H1 (cell line): ENCODE measurements around the gene CCDC137.

Source experiments
- ASH2L ChIP-seq: fragments of 200-600, 300-600 bp; sonication (generic); IDR thresholded peaks from one replicate; pipeline ENCODE4 v1.7.1; 2017; ENCODE audit warnings: low read length
- ATF2 ChIP-seq: IDR thresholded peaks from 2 replicates; pipeline ENCODE4 v1.6.1; 2012; ENCODE audit warnings: low read length, inconsistent platforms
- HDAC6 ChIP-seq: IDR thresholded peaks from one replicate; pipeline ENCODE4 v1.7.1; 2012; ENCODE audit warnings: low read depth, mild to moderate bottlenecking, inconsistent platforms, low read length, moderate library complexity
- JUND ChIP-seq: IDR thresholded peaks from 2 replicates; pipeline ENCODE4 v1.6.1; 2011; ENCODE audit warnings: mild to moderate bottlenecking, improper control_type of control experiment, low read length
- POLR2A ChIP-seq, 2 experiments: IDR thresholded peaks; 1 replicate in 1 of 2; 2 replicates in 1 of 2; pipeline ENCODE4 v1.6.1; 2011; ENCODE audit warnings: low read depth in 2 of 2, low read length in 2 of 2, mild to moderate bottlenecking in 2 of 2; ENCODE audit errors: control extremely low read depth in 1 of 2
- POLR2AphosphoS5 ChIP-seq: IDR thresholded peaks from 2 replicates; pipeline ENCODE4 v1.6.1; 2011; ENCODE audit warnings: low read depth, low read length
- RBBP5 ChIP-seq: IDR thresholded peaks from 2 replicates; pipeline ENCODE4 v1.7.1; 2012; ENCODE audit warnings: low read depth, mild to moderate bottlenecking, inconsistent platforms, low read length, moderate library complexity, borderline replicate concordance
- RFX5 ChIP-seq: IDR thresholded peaks from 2 replicates; pipeline ENCODE4 v1.6.1; 2011; ENCODE audit warnings: low read depth, low read length, improper control_type of control experiment, borderline replicate concordance
- TEAD4 ChIP-seq: IDR thresholded peaks from 2 replicates; pipeline ENCODE4 v1.6.1; 2012; ENCODE audit warnings: low read depth, low read length, inconsistent platforms, mixed read lengths
- TF ChIP-seq, protein P1 (sequence below), 3 experiments: IDR thresholded peaks; 1 replicate in 2 of 3; 2 replicates in 1 of 3; pipeline versions ENCODE4 v1.5.1 to v1.6.1; 2011; ENCODE audit warnings: low read length in 3 of 3, mild to moderate bottlenecking in 3 of 3, inconsistent platforms in 2 of 3, low read depth in 1 of 3, moderate library complexity in 1 of 3; ENCODE audit not compliant: insufficient read depth in 1 of 3; ENCODE audit errors: control extremely low read depth in 1 of 3

GRCh38 chr17:81672954-81673353 lies 6.4 kb downstream of the CCDC137 start:
- TF ChIP-seq HDAC6: no peak
- TF ChIP-seq, protein P1, sequence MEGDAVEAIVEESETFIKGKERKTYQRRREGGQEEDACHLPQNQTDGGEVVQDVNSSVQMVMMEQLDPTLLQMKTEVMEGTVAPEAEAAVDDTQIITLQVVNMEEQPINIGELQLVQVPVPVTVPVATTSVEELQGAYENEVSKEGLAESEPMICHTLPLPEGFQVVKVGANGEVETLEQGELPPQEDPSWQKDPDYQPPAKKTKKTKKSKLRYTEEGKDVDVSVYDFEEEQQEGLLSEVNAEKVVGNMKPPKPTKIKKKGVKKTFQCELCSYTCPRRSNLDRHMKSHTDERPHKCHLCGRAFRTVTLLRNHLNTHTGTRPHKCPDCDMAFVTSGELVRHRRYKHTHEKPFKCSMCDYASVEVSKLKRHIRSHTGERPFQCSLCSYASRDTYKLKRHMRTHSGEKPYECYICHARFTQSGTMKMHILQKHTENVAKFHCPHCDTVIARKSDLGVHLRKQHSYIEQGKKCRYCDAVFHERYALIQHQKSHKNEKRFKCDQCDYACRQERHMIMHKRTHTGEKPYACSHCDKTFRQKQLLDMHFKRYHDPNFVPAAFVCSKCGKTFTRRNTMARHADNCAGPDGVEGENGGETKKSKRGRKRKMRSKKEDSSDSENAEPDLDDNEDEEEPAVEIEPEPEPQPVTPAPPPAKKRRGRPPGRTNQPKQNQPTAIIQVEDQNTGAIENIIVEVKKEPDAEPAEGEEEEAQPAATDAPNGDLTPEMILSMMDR (IDR thresholded peaks at IDR 0.05; ENCODE audit: control extremely low read depth in 1 of 3, insufficient read depth in 1 of 3, low read depth in 1 of 3, low read length in 3 of 3): no peak
- TF ChIP-seq POLR2A (IDR thresholded peaks at IDR 0.05; ENCODE audit: control extremely low read depth in 1 of 2, low read depth in 2 of 2, low read length in 2 of 2): no peak
- TF ChIP-seq POLR2AphosphoS5: no peak
- no peak for TF ChIP-seq ATF2
- no peak for TF ChIP-seq RFX5
- no peak for TF ChIP-seq RBBP5
- no peak for TF ChIP-seq TEAD4
- no peak for TF ChIP-seq ASH2L
- TF ChIP-seq JUND: no peak
